Ureter (tissue), 1 donor: ENCODE results near the gene DXO. TPM values are rescaled to one million over a fixed set of nuclear protein-coding genes. Genes with fewer than 3 reads are reported as not detected.
A peak's percentile ranks its signal among the peaks of the same experiment; 100 is the strongest.
"Not testable (repeated sequence)": the region's sequence is repeated elsewhere in the genome, so short reads cannot be mapped to it uniquely, and the experiment has no call there.

Source experiments
- DNase-seq: peaks from one replicate; pipeline ENCODE4 v3.0.0-alpha.2; 2020; ENCODE audit warnings: low spot score
- total RNA-seq: library from RNA; stranded (reverse); gene quantifications from one replicate; pipeline ENCODE4 v1.2.4, GENCODE V29; 2023
- donor health status: DM: yes; HTN: yes; CAD: no.

Gene DXO
- total RNA-seq, 1 donor from 2014 or later = 29.3 TPM

DNA sequence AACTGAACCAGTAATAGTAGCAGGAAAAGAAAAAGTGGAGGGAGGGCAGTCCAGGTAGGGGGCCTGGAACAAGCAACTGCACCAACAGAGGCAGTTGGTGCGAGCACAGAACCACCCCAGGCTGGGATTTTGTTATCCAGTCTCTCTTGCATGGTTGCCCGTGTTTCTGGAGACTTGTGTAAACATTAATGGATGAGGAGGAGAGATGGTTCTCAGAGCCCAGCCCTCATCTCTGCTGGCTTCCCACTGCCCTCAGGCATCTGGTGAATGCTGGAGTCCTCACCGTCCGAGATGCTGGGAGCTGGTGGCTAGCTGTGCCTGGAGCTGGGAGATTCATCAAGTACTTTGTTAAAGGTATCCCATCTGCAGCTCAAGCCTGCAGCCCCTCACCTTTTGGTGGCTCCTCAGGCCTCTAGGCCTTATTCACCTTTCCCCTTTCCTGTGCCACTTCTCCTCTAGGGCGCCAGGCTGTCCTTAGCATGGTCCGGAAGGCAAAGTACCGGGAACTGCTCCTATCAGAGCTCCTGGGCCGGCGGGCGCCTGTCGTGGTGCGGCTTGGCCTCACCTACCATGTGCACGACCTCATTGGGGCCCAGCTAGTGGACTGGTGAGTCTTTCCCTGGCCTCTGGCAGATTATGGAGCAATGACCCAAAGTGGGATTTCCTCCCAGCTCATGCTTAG, 8.4 kb upstream of the DXO start:
- DNase-seq = peak; percentile 38

DNA sequence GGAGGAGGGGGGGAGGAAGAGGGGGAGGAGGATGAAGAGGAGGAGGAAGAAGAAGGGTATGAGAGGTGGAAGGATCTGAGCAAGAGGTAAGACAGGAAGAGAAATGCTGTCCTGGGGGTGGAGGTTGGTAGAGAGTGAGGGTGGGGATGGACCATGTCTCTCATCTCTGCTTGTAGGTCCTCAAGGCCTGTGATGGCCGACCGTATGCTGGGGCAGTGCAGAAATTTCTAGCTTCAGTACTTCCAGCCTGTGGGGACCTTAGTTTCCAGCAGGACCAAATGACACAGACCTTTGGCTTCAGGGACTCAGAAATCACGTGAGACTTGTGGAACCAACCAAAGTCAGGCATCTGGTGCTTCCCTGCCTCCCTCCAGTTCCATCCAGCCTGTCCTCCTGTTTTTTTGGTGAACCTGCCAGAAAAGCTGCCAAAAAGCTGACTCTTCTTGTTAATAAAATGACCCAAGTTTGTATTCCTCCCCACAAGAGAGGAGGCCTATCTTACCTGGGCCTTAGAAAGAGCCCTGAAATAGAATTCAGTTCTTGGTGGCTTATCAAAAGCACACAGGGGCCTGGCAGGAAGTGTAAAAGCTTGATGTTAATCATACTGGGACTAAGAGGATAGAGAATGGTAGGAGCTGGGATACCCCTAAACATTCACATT, 7.4 kb upstream of the DXO start:
- peak; percentile 22 for DNase-seq

DNA sequence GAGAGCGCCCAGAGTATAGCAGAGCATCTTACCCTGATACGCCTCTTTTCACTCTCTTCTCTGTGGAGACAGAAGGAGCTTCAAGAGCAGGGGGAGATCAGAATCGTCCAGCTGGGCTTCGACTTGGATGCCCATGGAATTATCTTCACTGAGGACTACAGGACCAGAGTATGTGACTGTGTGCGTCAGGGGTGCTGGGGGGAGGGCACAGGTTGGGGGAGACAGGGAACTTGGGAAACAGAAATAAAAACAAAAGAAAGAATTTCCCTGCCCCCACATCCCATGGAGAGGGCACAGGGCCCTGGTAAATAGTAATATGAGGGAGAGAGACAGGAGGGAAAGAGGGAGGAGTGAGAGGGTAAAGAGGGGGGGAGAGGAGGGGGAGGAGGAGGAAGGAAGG, 6.9 kb upstream of the DXO start:
- DNase-seq = peak; percentile 15

DNA sequence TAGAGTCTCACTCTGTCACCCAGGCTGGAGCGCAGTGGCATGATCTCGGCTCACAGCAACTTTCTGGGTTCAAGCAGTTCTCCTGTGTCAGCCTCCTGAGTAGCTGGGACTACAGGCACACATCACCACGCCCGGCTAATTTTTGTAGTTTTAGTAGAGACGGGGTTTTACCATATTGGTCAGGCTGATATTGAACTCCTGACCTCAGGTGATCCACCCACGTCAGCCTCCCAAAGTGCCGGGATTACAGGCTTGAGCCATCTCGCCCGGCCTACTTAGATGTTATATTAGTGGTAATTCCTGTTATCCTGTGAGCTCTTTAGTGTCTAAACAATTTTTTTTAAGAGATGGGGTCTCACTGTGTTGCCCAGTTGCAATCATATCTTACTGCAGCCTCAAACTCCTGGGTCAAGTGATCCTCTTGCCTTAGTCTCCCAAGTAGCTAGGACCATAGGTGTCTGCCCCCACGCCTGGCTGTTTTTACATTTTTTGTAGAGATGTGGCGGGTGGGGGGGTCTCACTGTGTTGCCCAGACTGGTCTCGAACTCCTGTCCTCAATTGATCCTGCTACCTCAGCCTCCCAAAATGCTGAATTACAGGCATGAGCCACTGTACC, 6.0 kb upstream of the DXO start:
- DNase-seq = no peak

DNA sequence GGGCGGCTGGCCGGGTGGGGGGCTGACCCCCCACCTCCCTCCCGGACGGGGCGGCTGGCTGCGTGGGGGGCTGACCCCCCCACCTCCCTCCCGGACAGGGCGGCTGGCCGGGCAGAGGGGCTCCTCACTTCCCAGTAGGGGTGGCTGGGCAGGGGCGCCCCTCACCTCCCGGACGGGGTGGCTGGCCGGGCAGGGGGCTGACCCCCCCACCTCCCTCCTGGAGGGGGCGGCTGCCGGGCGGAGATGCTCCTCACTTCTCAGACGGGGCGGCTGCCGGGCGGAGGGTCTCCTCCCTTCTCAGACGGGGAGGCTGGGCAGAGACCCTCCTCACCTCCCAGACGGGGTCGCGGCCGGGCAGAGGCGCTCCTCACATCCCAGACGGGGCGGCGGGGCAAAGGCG, 4.1 kb upstream of the DXO start:
- not testable (repeated sequence) for DNase-seq

DNA sequence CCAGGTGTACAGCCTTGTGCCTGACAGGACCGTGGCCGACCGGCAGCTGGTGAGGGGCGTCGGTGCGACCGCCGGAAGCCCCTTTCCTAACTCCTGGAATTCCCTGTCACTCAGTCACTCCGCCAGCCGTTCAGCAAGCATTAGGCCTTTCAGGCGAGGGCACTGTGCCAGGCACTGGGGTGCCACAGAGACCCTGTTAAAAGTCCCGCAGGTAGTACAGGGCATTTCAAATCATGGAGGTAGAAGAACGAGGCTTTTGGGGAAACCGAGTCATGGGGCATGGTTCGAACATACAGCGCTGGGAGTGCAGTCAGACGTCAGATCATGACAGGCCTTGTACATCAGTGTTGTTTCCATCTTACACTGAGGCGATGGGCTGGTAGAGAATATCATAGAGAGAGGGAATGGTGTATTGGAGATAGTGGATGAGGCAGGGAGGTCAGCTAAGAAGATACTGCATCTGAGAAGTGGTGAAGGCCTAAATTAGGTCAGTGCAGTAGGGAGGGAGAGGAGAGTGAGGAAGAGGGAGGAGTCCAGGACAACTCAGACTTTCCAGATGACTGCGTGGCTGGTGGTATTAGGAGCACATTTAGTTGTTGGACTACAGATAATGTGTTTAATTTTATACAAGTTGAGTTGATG, 892 bp upstream of the DXO start:
- DNase-seq = peak; percentile 56

DNA sequence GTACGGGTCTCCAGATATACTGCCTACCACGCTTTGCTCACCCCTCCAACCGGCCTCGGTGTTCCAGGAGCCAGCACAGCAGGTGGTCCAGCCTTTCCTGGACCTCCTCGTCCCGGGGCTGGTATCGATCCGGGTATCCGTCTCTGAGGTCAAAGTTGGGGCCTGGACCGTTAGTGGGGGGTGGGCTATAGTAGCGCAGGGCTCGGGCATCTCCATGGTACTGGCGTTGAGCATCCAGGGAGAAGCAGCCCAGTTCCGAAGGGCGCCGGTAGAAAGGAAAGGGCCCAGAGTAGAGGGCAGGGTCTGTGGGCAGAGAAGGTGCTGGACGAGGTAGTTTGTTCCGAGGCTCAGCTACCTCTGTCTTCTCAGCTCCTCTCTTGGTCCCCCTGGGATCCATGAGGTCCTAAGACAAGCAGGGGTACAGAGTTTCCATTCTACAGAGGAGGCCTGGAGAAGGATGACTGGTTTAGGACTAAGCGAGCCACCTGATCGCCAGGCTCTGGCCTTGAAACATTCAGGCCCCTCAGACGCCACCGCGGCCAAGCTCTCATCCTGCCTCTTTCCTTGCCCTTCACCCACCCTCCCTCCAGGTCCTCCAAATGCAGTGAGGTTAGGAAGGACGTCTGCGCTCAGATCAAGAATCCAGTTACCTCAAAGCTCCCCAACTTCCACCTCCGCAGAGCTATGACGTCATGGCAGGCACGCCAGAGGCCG, 502 bp downstream of the DXO start:
- DNase-seq = no peak

DNA sequence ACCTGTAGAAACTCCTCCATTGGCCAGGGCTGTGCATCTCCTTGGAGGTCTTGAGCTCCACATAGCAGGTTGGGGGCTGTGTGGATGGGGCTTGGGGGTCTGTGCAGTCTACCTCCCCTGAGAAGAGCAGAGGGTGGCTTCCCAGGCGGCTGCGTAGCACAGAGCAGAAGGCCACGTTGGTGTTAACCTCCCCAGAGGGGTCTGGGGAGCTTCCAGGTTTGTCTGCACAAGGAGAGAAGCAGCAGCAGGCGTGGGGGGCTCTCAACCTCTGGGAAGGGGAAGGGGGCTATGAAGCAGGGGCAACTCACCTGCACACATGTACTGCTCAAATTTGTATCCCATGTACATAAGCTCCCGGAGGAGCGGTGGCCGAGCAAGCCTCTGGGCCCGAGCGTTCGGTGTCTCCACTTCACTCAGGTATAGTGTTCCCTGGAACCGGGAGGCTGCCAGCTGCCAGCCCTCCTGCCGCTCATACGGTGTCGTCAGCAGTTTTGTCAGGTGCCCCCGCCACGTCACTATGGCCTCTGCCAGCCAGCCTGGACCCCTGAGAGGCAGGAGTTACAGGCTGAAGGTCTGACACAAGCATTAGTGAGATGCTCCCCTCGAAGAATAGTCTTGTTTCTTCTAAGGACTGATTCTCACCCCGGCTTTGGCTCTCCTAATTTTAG, 1.2 kb downstream of the DXO start:
- no peak for DNase-seq

DNA sequence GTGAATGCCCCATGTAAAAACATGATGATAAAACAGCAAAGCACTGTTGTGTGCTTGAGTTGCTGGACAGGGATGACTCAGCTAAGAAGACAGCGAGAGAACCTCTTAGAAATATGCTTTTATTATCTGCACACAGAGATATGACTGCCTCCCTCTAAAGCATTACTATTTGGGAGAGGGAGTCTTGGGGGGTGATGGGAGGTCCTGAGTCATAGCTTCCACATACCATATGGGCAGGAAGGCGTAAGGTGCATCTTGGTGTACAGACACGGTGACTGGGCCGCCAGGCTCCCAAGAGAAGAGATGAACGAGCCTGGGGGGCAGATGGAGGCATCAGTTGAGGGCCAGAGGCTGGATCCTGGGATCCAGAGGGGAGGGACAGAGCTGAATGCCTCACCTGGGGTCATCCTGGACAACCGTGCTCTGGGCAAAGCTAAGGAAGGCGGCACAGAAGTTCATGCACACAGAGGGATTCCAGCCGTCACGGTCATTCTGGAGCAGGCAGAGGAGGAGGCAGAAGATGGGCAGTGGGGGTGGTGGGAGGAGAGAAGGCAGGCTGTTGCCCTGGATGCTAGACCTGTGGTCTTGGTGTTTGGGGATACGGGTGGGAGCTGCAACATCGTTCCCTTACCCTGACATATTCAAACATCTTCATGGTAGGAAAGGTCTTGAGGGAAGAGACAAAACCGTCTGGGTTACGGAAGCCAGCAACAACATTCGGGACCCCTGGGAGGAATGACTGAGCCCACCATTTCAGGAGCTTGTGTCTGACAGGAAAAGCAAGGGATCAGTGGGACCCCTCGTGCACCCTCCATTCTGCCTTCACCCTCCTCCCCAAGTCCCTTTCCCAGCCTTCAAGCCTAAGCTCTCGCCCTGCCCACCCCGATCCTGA, 2.0 kb downstream of the DXO start:
- no peak for DNase-seq

DNA sequence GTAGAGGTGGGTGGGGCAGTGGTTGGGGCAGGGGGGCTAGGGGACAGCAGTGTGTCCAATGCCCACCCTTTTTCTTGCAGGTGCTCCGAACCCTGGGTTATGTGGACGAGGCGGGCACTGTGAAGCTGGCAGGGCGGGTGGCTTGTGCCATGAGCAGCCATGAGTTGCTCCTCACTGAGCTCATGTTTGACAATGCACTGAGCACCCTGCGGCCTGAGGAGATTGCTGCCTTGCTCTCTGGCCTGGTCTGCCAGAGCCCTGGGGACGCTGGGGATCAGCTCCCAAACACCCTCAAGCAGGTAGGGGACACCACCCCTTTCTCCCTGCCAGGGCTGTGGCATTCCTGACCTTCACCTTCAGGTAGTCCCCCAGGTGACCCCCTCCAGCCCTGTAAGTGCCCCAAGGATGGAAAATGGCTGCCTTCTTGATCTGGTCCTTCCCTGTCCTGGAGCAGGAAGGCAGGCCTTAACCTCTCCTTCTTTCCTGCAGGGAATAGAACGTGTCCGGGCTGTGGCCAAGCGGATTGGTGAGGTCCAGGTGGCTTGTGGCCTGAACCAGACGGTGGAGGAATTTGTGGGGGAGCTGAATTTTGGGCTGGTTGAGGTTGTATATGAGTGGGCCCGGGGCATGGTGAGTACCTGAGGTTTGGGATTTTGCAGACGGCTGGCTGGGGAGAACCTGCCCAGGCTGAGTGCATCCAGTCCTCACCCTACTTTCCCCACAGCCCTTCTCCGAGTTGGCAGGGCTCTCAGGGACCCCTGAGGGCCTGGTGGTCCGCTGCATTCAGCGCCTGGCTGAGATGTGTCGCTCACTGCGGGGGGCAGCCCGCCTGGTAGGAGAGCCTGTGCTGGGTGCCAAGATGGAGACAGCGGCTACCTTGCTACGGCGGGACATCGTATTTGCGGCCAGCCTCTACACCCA, 2.9 kb downstream of the DXO start:
- no peak for DNase-seq

DNA sequence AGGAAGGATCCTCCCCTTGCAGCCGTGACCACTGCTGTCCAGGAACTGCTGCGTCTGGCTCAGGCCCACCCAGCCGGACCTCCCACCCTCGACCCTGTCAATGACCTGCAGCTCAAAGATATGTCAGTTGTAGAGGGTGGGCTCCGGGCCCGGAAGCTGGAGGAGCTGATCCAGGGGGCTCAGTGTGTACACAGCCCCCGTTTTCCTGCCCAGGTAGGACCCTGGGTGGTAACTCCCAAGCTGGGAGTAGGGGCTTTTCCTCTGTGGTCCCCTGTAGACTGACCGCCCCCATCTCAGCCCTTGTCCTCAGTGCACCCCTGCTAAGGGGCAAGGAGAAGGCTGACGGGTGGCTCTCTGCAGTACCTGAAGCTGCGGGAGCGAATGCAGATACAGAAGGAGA, 3.6 kb downstream of the DXO start:
- no peak for DNase-seq

DNA sequence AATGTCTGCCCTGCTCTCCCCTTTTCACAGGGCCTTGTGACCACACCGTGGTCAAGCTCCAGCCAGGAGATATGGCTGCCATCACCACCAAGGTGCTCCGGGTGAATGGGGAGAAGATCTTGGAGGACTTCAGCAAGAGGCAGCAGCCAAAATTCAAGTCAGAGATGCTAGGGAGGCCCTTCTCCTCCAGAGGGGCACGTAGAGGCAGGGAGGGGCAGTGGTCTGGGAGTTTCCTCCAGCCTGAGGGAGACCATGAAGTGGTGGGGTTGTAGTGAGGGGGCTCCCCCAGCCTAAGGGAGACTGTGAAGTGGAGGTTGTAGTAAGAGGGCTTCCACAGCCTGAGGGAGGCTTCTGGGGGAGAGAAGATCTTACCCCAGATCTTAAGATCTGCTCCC, 4.0 kb downstream of the DXO start:
- no peak for DNase-seq

DNA sequence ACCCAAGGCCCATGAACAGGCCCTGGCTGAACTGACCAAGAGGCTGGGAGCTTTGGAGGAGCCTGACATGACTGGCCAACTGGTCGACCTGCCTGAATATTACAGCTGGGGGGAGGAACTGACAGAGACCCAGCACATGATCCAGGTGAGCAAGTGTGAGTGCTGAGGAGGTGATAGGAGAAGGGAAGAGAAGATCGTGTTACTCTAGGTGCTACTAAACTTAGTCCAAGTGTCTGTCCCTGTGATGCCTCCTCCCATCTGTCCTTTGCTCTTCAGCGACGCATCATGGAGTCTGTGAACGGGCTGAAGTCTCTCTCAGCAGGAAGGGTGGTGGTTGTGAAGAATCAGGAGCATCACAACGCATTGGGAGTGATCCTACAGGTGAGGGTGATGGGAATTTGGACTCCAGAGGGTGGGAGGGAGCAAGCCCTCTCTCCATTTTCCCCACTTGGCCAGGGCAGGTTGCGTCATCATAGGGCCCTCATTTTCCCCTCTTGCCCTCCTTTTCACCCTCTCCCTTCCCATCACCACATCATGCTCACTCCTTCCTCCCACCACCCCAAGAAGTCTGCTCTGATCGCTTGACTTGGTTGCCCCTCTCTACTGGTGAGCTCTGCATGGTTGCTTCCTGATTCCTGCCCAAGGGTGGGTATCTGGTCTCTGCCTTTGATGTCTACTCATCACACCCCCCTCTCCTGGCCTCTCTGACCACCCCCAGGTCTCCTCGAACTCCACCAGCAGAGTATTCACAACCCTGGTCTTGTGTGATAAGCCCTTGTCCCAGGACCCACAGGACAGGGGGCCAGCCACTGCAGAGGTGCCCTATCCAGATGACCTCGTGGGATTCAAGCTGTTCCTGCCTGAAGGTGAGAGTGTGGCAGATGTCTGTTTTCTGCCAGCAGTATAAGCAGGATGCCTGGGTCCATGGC, 4.7 kb downstream of the DXO start:
- no peak for DNase-seq

DNA sequence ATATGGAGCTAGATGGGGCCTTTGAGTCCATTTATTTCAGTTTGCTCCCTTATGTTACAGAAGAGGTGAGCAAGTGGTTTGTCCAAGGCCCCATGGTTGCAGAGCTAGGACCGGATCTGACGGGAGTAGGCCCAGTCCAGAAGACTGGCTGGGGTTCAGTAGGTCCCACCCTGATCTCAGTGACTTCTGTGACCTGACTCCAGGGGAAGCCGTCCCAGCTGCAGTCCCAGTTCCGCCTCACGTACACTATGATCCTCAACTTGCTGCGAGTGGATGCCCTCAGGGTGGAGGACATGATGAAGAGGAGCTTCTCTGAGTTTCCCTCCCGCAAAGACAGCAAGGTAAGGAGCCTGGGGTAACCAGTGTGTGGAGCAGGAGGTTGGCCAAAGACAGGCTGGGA, 5.4 kb downstream of the DXO start:
- DNase-seq = no peak

DNA sequence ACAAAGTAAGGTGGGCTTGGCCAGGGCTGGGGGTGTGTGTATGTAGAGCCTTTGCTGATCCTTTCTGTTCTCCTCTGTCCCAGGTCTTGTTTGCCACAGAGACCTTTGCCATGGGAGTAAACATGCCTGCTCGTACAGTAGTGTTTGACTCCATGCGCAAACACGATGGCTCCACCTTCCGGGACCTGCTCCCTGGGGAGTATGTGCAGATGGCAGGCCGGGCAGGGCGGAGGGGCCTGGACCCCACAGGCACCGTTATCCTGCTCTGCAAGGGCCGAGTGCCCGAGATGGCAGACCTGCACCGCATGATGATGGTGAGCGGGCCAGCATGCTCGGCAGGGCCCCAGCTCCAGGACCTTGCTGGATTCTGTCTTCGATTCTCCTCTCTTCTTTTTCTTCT, 6.2 kb downstream of the DXO start:
- DNase-seq = no peak

DNA sequence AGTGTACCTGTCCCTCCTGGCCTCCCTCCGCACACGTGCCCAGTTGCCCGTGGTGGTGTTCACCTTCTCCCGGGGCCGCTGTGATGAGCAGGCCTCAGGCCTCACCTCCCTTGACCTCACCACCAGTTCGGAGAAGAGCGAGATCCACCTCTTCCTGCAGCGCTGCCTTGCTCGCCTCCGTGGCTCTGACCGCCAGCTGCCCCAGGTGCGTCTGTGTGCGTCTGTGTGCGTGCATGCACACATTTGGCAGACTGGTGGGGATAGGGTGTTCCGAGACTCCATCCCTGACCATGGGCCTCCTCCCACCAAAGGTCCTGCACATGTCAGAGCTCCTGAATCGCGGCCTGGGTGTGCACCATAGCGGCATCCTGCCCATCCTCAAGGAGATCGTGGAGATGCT, 8.0 kb downstream of the DXO start:
- DNase-seq = no peak

DNA sequence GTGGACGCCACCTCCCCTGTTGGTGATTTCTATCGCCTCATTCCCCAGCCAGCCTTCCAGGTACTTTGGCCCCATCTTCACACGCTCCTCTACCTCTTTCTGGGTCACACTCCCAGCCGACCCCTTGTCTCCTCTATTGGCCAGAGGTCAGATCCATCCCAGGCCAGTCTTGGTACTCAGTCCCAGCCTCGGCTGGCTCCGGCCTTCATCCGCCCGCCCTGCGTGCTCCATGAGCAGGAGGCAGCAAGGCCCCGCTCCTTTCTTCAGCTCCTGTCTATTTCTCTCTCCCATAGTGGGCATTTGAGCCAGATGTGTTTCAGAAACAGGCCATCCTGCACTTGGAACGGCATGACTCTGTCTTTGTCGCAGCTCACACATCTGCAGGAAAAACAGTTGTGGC, 10.3 kb downstream of the DXO start:
- no peak for DNase-seq
